Adrenal gland (tissue), 5 donors: Measurements from ENCODE around the gene FMNL2.

Experiments
- POLR2A ChIP-seq, 2 donors: fragments of 450-650 bp; IDR thresholded peaks; one replicate each; pipeline ENCODE4 v1.6.1; 2017; ENCODE audit warnings: antibody characterized with exemption in 2 of 2, mild to moderate bottlenecking in 2 of 2, moderate library complexity in 1 of 2
- TF ChIP-seq, protein P1 (sequence below), 6 experiments: fragments of 450-650 bp in 4 of 6; fragments of 200-600 bp in 2 of 6; sonication (generic) in 1 of 6; IDR thresholded peaks; 1 replicate in 5 of 6; 2 replicates in 1 of 6; pipeline versions ENCODE4 v1.5.1 to v1.8.0; 2016 to 2021; ENCODE audit warnings: antibody characterized with exemption in 6 of 6, mild to moderate bottlenecking in 2 of 6, moderate library complexity in 1 of 6
- donor health status: DM: no; HTN: no; CAD: no.

GRCh38 chr2:152658221-152658620 is 323.2 kb downstream of the FMNL2 start:
- TF ChIP-seq, protein P1, sequence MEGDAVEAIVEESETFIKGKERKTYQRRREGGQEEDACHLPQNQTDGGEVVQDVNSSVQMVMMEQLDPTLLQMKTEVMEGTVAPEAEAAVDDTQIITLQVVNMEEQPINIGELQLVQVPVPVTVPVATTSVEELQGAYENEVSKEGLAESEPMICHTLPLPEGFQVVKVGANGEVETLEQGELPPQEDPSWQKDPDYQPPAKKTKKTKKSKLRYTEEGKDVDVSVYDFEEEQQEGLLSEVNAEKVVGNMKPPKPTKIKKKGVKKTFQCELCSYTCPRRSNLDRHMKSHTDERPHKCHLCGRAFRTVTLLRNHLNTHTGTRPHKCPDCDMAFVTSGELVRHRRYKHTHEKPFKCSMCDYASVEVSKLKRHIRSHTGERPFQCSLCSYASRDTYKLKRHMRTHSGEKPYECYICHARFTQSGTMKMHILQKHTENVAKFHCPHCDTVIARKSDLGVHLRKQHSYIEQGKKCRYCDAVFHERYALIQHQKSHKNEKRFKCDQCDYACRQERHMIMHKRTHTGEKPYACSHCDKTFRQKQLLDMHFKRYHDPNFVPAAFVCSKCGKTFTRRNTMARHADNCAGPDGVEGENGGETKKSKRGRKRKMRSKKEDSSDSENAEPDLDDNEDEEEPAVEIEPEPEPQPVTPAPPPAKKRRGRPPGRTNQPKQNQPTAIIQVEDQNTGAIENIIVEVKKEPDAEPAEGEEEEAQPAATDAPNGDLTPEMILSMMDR (IDR thresholded peaks at IDR 0.05) = no peak
- TF ChIP-seq POLR2A (IDR thresholded peaks at IDR 0.05) = no peak
